ENCODE data around the gene C1QTNF8.

The C1QTNF8 gene

GRCh38 chr16:1119129-1119528, 23.1 kb upstream of the C1QTNF8 start:
- 94% methylated on average over 19 of the region's 19 CpGs for WGBS

DNA sequence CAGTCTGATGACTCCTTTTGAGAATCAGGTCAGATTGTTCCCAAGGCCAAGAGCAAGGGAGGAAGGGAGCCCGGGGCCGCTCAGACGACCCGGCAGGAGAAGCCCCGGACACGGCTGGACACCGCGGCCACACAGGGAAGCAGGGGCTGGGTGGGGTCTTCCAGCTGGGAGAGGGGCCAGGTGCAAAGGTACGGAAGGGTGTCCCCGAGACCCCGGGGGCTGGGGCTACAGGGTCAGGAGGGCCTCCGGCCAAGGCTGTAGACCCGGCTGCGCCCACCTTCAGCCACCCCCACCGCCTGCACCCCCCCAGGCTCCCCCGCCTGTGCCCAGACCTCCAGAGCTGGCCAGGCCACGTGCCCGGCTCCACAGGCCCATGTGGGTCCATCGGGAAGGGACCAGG, 21.9 kb upstream of the C1QTNF8 start:
- WGBS: 93% methylated on average over 19 of the region's 19 CpGs

More at GRCh38 chr16:1119129-1119528, 23.1 kb upstream of the C1QTNF8 start:
- Histone ChIP-seq H3K9ac (ENCODE audit: low read depth, low read length) (no peak overlapping the region), H3K4me3 (ENCODE audit: low read length) (no peak overlapping the region), H3K4me1 (ENCODE audit: insufficient read depth, low read length) (no peaks in the 10 kb centered on the region), H3K27ac (ENCODE audit: low read depth, low read length) (no peak overlapping the region), H3K27me3 (ENCODE audit: insufficient read depth, low read length) (no peaks in the 10 kb centered on the region), H3K36me3 (ENCODE audit: insufficient read depth, low read length) (no peaks in the 10 kb centered on the region), H3K9me3 (ENCODE audit: insufficient read depth, low read depth, low read length) (no peaks in the 10 kb centered on the region)

DNA sequence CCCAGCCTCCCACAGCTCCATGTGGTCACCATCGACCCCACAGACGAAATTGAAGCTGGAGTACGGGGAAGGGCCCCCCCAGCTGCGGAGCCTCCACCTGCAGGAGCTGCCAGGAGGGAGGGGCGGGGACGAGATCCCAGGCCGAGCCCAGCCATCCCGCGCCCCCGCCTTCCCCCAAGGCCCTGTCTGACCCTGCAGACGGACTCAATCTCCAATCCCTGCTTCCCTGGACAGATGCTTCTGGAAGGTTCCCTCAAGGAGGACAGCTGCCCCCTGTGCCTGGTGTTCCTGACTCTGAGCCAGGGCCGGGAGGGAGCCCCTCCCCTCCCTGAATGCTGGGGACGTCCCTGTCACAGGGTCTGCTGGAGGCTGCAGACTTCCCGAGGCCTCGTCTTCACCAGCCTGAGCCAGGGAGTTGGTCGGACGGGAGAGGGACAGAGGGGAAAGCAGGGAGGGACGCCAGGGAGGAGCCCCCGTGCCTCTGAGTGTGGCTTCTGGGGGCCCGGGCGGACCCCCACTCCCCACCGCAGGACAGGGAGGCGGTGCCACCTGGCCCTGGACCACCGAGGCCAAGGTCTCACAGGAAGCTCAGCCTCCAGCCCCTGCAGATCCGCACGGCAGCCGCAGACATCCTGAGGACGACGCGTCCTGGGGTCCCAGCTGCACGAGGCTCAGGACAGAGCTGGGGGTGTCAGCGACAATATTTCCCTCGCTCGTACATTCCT, 21.3 kb upstream of the C1QTNF8 start:
- H3K27me3 ChIP-seq (ENCODE audit: insufficient read depth, low read length): no peaks in the 10 kb centered on the region
- no peak overlapping the region for H3K4me3 ChIP-seq (ENCODE audit: low read length)
- H3K36me3 ChIP-seq (ENCODE audit: insufficient read depth, low read length): no peaks in the 10 kb centered on the region
- no peaks in the 10 kb centered on the region for H3K9me3 ChIP-seq (ENCODE audit: insufficient read depth, low read depth, low read length)
- 85% methylated on average over 34 of the region's 34 CpGs for WGBS
- H3K4me1 ChIP-seq (ENCODE audit: insufficient read depth, low read length): no peaks in the 10 kb centered on the region
- H3K27ac ChIP-seq (ENCODE audit: low read depth, low read length): no peak overlapping the region
- H3K9ac ChIP-seq (ENCODE audit: low read depth, low read length): no peak overlapping the region; the same call in 1 of the 2 replicates

More for the DNA sequence above, 21.9 kb upstream of the C1QTNF8 start:
- Histone ChIP-seq H3K27ac (ENCODE audit: low read depth, low read length) (no peak overlapping the region), H3K9ac (ENCODE audit: low read depth, low read length) (no peak overlapping the region; the same call in 1 of the 2 replicates), H3K27me3 (ENCODE audit: insufficient read depth, low read length) (no peaks in the 10 kb centered on the region), H3K4me3 (ENCODE audit: low read length) (no peak overlapping the region), H3K4me1 (ENCODE audit: insufficient read depth, low read length) (no peaks in the 10 kb centered on the region), H3K9me3 (ENCODE audit: insufficient read depth, low read depth, low read length) (no peaks in the 10 kb centered on the region), H3K36me3 (ENCODE audit: insufficient read depth, low read length) (no peaks in the 10 kb centered on the region)

- 89% methylated on average over 10 of the region's 16 CpGs for WGBS
- H3K9ac ChIP-seq (ENCODE audit: low read depth, low read length): no peak overlapping the region
- H3K4me1 ChIP-seq (ENCODE audit: insufficient read depth, low read length): no peaks in the 10 kb centered on the region
- H3K9me3 ChIP-seq (ENCODE audit: insufficient read depth, low read depth, low read length): no peaks in the 10 kb centered on the region
- no peak overlapping the region for H3K4me3 ChIP-seq (ENCODE audit: low read length)
- no peaks in the 10 kb centered on the region for H3K27me3 ChIP-seq (ENCODE audit: insufficient read depth, low read length)
- no peak overlapping the region for H3K27ac ChIP-seq (ENCODE audit: low read depth, low read length)
- no peaks in the 10 kb centered on the region for H3K36me3 ChIP-seq (ENCODE audit: insufficient read depth, low read length)
These were observed 20.6 kb upstream of the C1QTNF8 start for GRCh38 chr16:1116693-1117077.

DNA sequence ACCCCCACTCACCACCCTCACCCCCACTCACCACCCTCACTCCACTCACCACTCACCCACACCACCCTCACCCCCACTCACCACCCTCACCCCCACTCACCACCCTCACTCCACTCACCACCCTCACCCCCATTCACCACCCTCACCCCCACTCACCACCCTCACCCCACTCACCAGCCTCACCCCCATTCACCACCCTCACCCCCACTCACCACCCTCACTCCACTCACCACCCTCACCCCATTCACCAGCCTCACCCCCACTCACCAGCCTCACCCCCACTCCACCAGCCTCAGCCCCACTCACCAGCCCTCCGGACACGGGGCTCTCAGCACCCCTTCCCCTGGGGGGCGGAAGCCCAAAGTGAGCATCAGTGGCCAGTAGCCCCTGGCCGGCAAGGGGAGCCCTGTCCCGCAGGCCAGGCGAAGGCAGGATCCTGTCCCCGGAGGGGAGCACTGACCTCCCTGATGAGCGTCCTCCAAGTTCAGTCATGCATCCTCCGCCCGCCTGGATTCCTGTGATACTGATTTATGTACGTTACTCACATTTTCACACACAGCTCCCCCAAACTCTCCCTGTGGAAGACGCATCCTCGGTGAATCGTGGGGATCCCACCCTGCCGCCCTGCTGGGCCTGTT, 18.0 kb upstream of the C1QTNF8 start:
- no peaks in the 10 kb centered on the region for H3K9me3 ChIP-seq (ENCODE audit: insufficient read depth, low read depth, low read length)
- no peaks in the 10 kb centered on the region for H3K4me1 ChIP-seq (ENCODE audit: insufficient read depth, low read length)

GRCh38 chr16:1113489-1113888, 17.4 kb upstream of the C1QTNF8 start:
- Histone ChIP-seq H3K4me3 (ENCODE audit: low read length) (no peak overlapping the region), H3K4me1 (ENCODE audit: insufficient read depth, low read length) (no peaks in the 10 kb centered on the region), H3K9me3 (ENCODE audit: insufficient read depth, low read depth, low read length) (no peaks in the 10 kb centered on the region), H3K9ac (ENCODE audit: low read depth, low read length) (no peak overlapping the region), H3K27me3 (ENCODE audit: insufficient read depth, low read length) (peaks cover 8% of the 10 kb centered on the region; the same call in 1 of the 2 replicates), H3K36me3 (ENCODE audit: insufficient read depth, low read length) (no peaks in the 10 kb centered on the region), H3K27ac (ENCODE audit: low read depth, low read length) (no peak overlapping the region)
- 87% methylated on average over 13 of the region's 16 CpGs for WGBS

More for the DNA sequence above, 18.0 kb upstream of the C1QTNF8 start:
- H3K27ac ChIP-seq (ENCODE audit: low read depth, low read length): no peak overlapping the region
- H3K9ac ChIP-seq (ENCODE audit: low read depth, low read length): no peak overlapping the region
- peaks cover 8% of the 10 kb centered on the region; the same call in 1 of the 2 replicates for H3K27me3 ChIP-seq (ENCODE audit: insufficient read depth, low read length)
- no peak overlapping the region for H3K4me3 ChIP-seq (ENCODE audit: low read length)
- WGBS: 91% methylated on average over 15 of the region's 15 CpGs
- H3K36me3 ChIP-seq (ENCODE audit: insufficient read depth, low read length): no peaks in the 10 kb centered on the region

DNA sequence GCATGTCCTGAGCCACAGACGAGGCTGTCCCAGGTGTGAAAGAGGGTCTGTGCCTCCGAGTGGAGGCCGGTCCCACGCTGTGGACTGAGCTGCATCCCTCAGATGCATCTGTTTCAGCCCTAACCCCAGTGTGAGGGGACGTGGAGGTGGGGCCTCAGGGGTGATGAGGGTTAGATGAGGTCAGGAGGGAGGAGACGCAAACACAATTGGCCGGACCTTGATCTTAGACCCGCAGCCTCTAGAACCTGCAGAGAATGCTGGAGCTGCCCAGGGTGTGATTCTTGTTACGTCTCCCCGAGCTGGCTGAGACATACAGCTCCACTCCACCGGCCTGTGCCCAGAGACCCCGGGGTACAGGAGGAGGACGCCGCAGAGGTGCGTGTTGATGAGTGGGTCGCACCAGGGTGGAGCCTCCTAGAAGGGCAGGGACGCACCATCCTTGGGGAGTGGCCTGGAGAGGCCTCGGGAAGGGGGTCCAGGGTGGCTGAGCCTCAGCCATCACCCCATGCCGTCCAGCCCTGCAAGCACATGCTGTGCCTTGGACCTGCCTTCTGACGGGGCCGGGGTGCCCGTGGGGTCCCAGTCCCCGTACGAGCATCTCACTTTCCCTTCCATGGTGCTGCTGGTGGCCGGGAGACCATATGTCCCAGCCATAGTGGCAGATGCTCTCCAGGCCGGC, 16.6 kb upstream of the C1QTNF8 start:
- H3K27me3 ChIP-seq (ENCODE audit: insufficient read depth, low read length): peaks cover 8% of the 10 kb centered on the region; the same call in 1 of the 2 replicates
- no peak overlapping the region for H3K9ac ChIP-seq (ENCODE audit: low read depth, low read length)
- 88% methylated on average over 26 of the region's 26 CpGs for WGBS
- H3K4me3 ChIP-seq (ENCODE audit: low read length): no peak overlapping the region
- no peak overlapping the region for H3K27ac ChIP-seq (ENCODE audit: low read depth, low read length)
- H3K36me3 ChIP-seq (ENCODE audit: insufficient read depth, low read length): no peaks in the 10 kb centered on the region
- H3K4me1 ChIP-seq (ENCODE audit: insufficient read depth, low read length): no peaks in the 10 kb centered on the region
- no peaks in the 10 kb centered on the region for H3K9me3 ChIP-seq (ENCODE audit: insufficient read depth, low read depth, low read length)

DNA sequence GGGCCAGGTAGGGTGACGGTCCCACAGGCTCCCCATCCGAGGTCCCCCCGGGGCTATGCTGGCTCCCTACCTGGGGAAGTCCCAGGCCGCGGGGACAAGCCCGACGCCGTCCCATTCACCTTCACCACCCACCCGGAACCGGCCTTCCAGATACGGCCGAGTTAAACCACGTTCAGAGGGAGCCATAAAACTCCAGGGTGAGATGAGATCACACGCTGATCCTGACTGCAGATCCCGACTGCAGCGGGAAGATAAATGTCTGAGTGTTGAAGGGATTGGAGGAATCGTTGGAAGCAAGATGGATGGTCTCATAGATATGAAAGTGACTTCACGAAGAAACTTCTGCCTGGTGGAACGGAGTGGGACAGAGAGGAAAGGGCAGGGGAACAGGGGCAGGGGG, 13.6 kb upstream of the C1QTNF8 start:
- Histone ChIP-seq H3K4me3 (ENCODE audit: low read length) (no peak overlapping the region), H3K9me3 (ENCODE audit: insufficient read depth, low read depth, low read length) (no peaks in the 10 kb centered on the region), H3K27me3 (ENCODE audit: insufficient read depth, low read length) (peaks cover 8% of the 10 kb centered on the region; the same call in 1 of the 2 replicates), H3K36me3 (ENCODE audit: insufficient read depth, low read length) (no peaks in the 10 kb centered on the region), H3K27ac (ENCODE audit: low read depth, low read length) (no peak overlapping the region), H3K4me1 (ENCODE audit: insufficient read depth, low read length) (no peaks in the 10 kb centered on the region), H3K9ac (ENCODE audit: low read depth, low read length) (no peak overlapping the region)
- WGBS: 86% methylated on average over 19 of the region's 19 CpGs

- Histone ChIP-seq H3K9ac (ENCODE audit: low read depth, low read length) (no peak overlapping the region), H3K27me3 (ENCODE audit: insufficient read depth, low read length) (peaks cover 8% of the 10 kb centered on the region; the same call in 1 of the 2 replicates), H3K9me3 (ENCODE audit: insufficient read depth, low read depth, low read length) (no peaks in the 10 kb centered on the region), H3K36me3 (ENCODE audit: insufficient read depth, low read length) (no peaks in the 10 kb centered on the region), H3K27ac (ENCODE audit: low read depth, low read length) (no peak overlapping the region), H3K4me3 (ENCODE audit: low read length) (no peak overlapping the region), H3K4me1 (ENCODE audit: insufficient read depth, low read length) (no peaks in the 10 kb centered on the region)
- WGBS: 72% methylated on average over 42 of the region's 42 CpGs
These were observed 12.5 kb upstream of the C1QTNF8 start for GRCh38 chr16:1108299-1109252.

DNA sequence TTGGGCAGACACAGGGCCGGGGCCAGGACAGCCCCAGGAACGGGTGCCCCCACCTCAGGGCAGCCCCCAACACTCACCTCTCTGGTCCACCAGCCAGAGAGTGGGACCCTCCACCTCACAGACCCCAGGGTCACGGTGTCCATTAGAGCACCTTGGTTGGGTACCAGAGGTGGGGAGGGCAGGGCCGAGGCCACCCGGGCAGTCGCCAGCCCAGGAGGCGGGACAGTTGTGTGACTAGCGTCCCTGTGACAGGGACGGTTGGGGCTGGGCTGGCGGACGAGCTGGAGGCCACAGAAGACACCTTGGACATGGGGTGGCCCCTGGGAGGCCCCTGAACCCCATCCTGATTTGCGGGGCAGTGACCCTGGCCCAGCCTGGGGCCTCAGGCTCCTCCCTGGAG, 11.7 kb upstream of the C1QTNF8 start:
- no peak overlapping the region for H3K27ac ChIP-seq (ENCODE audit: low read depth, low read length)
- 88% methylated on average over 12 of the region's 12 CpGs for WGBS
- peaks cover 8% of the 10 kb centered on the region; the same call in 1 of the 2 replicates for H3K27me3 ChIP-seq (ENCODE audit: insufficient read depth, low read length)

More for the DNA sequence above, 11.7 kb upstream of the C1QTNF8 start:
- no peaks in the 10 kb centered on the region for H3K9me3 ChIP-seq (ENCODE audit: insufficient read depth, low read depth, low read length)
- no peak overlapping the region for H3K9ac ChIP-seq (ENCODE audit: low read depth, low read length)
- no peaks in the 10 kb centered on the region for H3K36me3 ChIP-seq (ENCODE audit: insufficient read depth, low read length)
- no peaks in the 10 kb centered on the region for H3K4me1 ChIP-seq (ENCODE audit: insufficient read depth, low read length)
- H3K4me3 ChIP-seq (ENCODE audit: low read length): no peak overlapping the region
